ACC112 (cell line): ENCODE data around the gene METTL26.

ENCODE experiments used
- H2AFZ ChIP-seq: fragments of 200-600 bp; sonication (generic); one replicate; pipeline ENCODE4 v1.6.0; 2017; ENCODE audit warnings: antibody characterized with exemption, low read length; ENCODE audit not compliant: unreplicated experiment
- H3K27ac ChIP-seq: fragments of 200-600 bp; sonication (generic); 2 replicates; pipeline ENCODE4 v1.5.1; 2014; ENCODE audit warnings: low read depth, mild to moderate bottlenecking, antibody characterized with exemption, low read length, moderate library complexity
- H3K27me3 ChIP-seq: fragments of 200-600 bp; sonication (generic); 2 replicates; pipeline ENCODE4 v1.6.1; 2014; ENCODE audit warnings: mild to moderate bottlenecking, antibody characterized with exemption, low read length, moderate library complexity, mixed read lengths; ENCODE audit not compliant: insufficient read depth
- H3K36me3 ChIP-seq: fragments of 200-600 bp; sonication (generic); 2 replicates; pipeline ENCODE4 v1.6.1; 2016; ENCODE audit warnings: mild to moderate bottlenecking, antibody characterized with exemption, low read length, moderate library complexity, mixed read lengths; ENCODE audit not compliant: insufficient read depth
- H3K4me1 ChIP-seq: fragments of 200-600 bp; sonication (generic); one replicate; pipeline ENCODE4 v1.6.1; 2016; ENCODE audit warnings: low read length, mixed read lengths; ENCODE audit not compliant: insufficient read depth, unreplicated experiment, control insufficient read depth
- H3K4me3 ChIP-seq: fragments of 200-600 bp; sonication (generic); 2 replicates; pipeline ENCODE4 v1.5.1; 2014; ENCODE audit warnings: mild to moderate bottlenecking, low read depth, low read length
- H3K79me2 ChIP-seq: fragments of 200-600 bp; sonication (generic); one replicate; pipeline ENCODE4 v1.6.0; 2016; ENCODE audit warnings: low read length; ENCODE audit not compliant: control insufficient read depth, unreplicated experiment, insufficient read depth

The METTL26 gene

DNA sequence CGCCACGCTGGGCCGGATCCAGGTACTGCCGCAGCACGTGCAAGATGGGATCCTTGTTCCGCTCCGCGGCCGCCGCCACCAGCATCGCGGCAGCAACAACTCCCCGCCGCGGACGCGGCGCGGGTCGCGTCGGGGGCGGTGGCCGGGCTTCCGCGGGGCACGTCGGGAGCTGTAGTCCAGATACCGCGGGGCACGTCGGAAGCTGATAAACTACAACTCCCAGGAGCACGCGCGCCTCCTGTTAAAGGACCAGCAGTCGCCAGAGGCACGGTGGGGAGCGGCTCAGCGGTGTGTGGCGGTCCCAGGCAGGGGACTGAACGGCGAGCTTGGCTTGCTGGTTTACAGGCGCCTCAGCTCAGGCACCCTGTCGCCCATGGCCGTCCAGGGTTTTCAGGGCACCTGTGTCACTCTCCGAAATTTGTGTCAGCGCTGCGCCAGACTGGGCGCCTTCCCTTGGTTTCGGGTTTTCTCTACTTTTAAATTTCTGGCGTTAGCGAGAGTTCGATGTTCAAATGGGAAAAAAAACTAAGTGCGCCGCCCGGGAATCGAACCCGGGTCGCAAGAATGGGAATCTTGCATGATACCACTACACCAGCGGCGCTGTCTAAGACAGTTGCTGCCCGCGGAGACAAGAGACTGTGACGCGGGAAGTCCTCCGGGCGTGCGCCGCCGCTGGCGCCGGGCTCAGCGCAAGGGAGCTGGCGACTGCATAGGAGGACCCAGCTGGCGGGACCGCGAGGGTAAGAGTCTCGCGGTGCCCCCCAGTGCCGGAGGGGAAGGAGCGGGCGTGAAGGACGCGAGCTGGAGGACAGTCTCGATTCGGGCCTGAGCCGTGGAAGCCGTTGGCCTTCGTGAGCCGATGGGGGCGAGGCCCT is at the start of gene METTL26:
Gene METTL26 (minus strand): TSS at position 100 of the 875 bp plus-strand sequence. CDS start 15 bp downstream, at position 85.
- Histone ChIP-seq H3K4me1 (peaks cover 9% of the 10 kb centered on the region), H3K36me3 (peaks cover 3% of the 10 kb centered on the region; the same call in 1 of the 2 replicates), H3K27me3 (no peaks in the 10 kb centered on the region), H3K4me3 (peak within 1 kb of the TSS; percentile 93), H3K79me2 (peaks cover 10% of the 10 kb centered on the region), H3K27ac (peak within 1 kb of the TSS; percentile 87), H2AFZ (peak within 1 kb of the TSS; percentile 79)

DNA sequence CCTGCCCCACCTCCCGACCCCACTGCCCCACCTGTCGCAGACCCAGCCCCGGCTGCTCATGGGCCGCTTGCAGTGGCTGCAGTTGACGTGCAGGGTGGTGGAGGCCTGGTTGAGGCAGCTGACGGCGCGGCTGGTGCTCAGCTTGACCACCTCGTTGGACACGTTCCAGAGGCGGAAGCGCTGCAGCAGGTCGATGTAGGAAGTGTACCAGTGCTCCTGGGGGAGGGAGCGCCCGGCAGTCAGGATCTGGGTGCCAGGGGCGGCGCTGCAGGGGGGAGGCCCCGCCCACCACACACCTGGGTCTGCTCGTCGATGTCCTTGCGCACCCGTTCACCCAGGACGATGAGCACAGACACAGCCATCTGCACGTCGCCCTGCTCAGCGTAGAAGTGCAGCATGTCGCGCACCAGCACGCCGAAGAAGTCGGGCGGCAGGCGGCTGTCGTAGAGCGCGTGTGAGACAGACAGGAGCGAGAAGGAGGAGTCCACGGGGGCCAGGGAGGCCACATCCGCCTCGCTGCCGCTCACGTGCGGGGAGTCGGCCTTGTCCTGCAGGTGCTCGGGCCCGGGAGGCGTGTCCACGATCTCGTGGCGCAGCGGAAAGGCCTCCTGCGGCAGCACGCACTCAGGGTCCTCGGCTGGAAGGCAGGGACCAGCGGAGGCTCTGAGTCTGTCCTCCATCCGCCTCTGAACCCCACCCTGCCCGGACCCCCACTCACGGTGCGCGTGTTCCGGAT is 49.0 kb upstream of the METTL26 start:
- Histone ChIP-seq H3K4me3 (no peak overlapping the region), H3K36me3 (peaks cover 25% of the 10 kb centered on the region; the same call in 1 of the 2 replicates), H3K27ac (no peak overlapping the region), H3K79me2 (peaks cover 53% of the 10 kb centered on the region), H2AFZ (no peak overlapping the region), H3K27me3 (no peaks in the 10 kb centered on the region), H3K4me1 (peaks cover 29% of the 10 kb centered on the region)

- Histone ChIP-seq H3K36me3 (peaks cover 25% of the 10 kb centered on the region; the same call in 1 of the 2 replicates), H3K4me3 (peak within 1 kb of the TSS; percentile 92), H3K27ac (peak within 1 kb of the TSS; percentile 58), H3K27me3 (no peaks in the 10 kb centered on the region), H2AFZ (peak within 1 kb of the TSS; percentile 25), H3K4me1 (peaks cover 24% of the 10 kb centered on the region), H3K79me2 (peaks cover 49% of the 10 kb centered on the region)
Measured at GRCh38 chr16:684071-684794, 48.1 kb upstream of the METTL26 start, which contains the start of gene JMJD8. JMJD8 (minus strand) TSS chr16:684334; CDS start chr16:684319, 15 bp downstream.

GRCh38 chr16:683396-684070 is 47.4 kb upstream of the METTL26 start:
- H3K27ac ChIP-seq = peak overlapping the region; percentile 58
- H3K27me3 ChIP-seq = no peaks in the 10 kb centered on the region
- H3K4me1 ChIP-seq = peaks cover 24% of the 10 kb centered on the region
- peak overlapping the region; percentile 92 for H3K4me3 ChIP-seq
- H3K79me2 ChIP-seq = peaks cover 43% of the 10 kb centered on the region
- no peak overlapping the region for H2AFZ ChIP-seq
- peaks cover 25% of the 10 kb centered on the region; the same call in 1 of the 2 replicates for H3K36me3 ChIP-seq

DNA sequence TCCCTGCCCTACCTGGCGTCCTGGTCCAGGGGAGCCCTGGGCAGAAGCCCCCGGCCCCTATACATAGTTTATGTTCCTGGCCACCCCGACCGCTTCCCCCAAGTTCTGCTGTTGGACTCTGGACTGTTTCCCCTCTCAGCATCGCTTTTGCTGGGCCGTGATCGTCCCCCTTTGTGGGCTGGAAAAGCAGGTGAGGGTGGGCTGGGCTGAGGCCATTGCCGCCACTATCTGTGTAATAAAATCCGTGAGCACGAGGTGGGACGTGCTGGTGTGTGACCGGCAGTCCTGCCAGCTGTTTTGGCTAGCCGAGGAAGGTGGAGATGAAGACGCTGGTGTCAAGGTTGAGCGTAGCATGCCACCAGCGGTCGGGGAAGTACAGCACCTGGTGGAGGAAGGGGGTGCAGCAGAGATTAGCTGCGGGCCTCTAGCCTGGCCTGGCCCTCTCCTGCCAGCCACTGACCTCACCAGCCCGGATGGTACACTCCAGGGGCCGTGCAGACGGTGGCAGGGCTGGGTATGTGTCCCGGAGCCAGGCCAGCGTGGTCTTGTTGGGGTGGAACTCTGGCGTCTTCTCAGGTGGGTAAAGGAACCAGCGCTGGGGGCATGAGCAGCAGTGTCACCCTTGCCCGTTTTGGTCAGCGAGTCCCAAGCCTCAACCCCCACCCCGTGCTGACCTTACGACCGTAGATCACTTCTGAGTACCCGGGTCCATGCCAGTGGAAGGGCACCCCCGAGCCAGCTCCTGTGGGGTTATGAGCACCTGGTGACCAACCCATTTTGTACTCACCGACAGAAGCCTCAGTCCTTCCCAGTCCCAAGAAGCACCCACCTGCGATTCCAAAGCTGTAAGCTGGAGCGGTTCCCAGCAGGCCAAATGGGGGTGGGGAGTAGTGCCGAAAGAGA is 46.6 kb upstream of the METTL26 start:
- H3K27ac ChIP-seq = no peak overlapping the region

GRCh38 chr16:681746-682427 is 45.8 kb upstream of the METTL26 start:
- Histone ChIP-seq H3K27ac (no peak overlapping the region), H3K4me3 (peak overlapping the region; percentile 92), H2AFZ (no peak overlapping the region), H3K27me3 (no peaks in the 10 kb centered on the region), H3K36me3 (peaks cover 25% of the 10 kb centered on the region; the same call in 1 of the 2 replicates), H3K79me2 (peaks cover 42% of the 10 kb centered on the region), H3K4me1 (peaks cover 24% of the 10 kb centered on the region)

More for the DNA sequence above, 46.6 kb upstream of the METTL26 start:
- H3K4me3 ChIP-seq = peak overlapping the region; percentile 92
- H2AFZ ChIP-seq = no peak overlapping the region
- no peaks in the 10 kb centered on the region for H3K27me3 ChIP-seq
- peaks cover 43% of the 10 kb centered on the region for H3K79me2 ChIP-seq
- peaks cover 25% of the 10 kb centered on the region; the same call in 1 of the 2 replicates for H3K36me3 ChIP-seq
- peaks cover 24% of the 10 kb centered on the region for H3K4me1 ChIP-seq

DNA sequence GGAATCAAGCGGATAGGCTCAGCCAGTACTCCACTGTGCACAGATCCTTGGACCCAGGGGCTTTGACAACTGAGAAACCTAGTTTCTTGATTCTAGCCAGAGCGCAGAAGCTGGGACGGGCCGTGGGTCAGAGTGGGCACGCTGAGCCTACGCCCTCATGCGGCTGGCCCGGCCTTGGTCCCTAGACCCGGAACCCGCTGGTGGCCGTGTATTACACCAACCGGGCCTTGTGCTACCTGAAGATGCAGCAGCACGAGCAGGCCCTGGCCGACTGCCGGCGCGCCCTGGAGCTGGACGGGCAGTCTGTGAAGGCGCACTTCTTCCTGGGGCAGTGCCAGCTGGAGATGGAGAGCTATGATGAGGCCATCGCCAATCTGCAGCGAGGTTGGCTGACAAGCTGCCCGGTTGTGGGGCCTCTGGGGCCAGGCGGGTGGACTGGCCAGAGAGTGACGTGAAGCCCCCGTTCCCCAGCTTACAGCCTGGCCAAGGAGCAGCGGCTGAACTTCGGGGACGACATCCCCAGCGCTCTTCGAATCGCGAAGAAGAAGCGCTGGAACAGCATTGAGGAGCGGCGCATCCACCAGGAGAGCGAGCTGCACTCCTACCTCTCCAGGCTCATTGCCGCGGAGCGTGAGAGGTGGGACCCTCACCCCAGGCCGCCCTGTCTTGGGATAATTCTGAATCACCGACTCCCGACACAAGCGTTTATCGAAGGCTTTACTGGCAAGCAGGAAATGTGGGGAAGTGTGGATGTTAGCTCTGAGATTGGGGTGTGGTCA is 45.1 kb upstream of the METTL26 start:
- Histone ChIP-seq H3K4me1 (peaks cover 24% of the 10 kb centered on the region), H3K4me3 (peak overlapping the region; percentile 92), H2AFZ (peak overlapping the region; percentile 29), H3K27ac (peak overlapping the region; percentile 76), H3K27me3 (no peaks in the 10 kb centered on the region), H3K36me3 (peaks cover 25% of the 10 kb centered on the region; the same call in 1 of the 2 replicates), H3K79me2 (peaks cover 42% of the 10 kb centered on the region)

DNA sequence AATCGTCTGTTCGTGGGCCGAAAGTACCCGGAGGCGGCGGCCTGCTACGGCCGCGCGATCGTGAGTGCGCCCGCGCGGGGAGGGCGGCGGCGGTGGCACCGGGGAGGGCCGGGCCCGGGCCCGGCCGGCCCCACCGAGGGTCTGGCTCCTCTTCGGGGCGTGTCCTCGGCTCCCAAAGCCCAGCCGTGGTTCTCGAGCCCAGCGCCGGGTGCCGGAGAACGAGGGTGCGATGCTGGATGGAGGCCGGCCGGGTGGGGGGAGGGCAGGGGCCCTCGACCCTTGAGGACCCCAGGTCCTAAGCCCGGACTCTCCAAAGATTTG is 44.5 kb upstream of the METTL26 start:
- Histone ChIP-seq H3K4me1 (peaks cover 24% of the 10 kb centered on the region), H3K36me3 (peaks cover 23% of the 10 kb centered on the region; the same call in 1 of the 2 replicates), H2AFZ (peak overlapping the region; percentile 29), H3K79me2 (peaks cover 41% of the 10 kb centered on the region), H3K27ac (peak overlapping the region; percentile 76), H3K27me3 (no peaks in the 10 kb centered on the region), H3K4me3 (peak overlapping the region; percentile 92)
